Stomach smooth muscle (tissue), 2 donors: Measurements from ENCODE around the gene WDR37.

Experiments used
- H3K27ac ChIP-seq: one replicate; pipeline ENCODE4 v1.7.0; 2013; ENCODE audit warnings: mild to moderate bottlenecking, low read length, inconsistent platforms
- H3K27me3 ChIP-seq, 2 donors: one replicate each; pipeline ENCODE4 v1.7.0; 2013; ENCODE audit warnings: low read length in 2 of 2; ENCODE audit not compliant: insufficient read depth in 2 of 2, control insufficient read depth in 1 of 2
- H3K36me3 ChIP-seq, 2 donors: one replicate each; pipeline ENCODE4 v1.7.0; 2013; ENCODE audit warnings: low read length in 2 of 2; ENCODE audit not compliant: control insufficient read depth in 2 of 2, insufficient read depth in 2 of 2
- H3K4me1 ChIP-seq: one replicate; pipeline ENCODE4 v1.7.0; 2013; ENCODE audit warnings: low read length; ENCODE audit not compliant: control insufficient read depth, insufficient read depth
- H3K4me3 ChIP-seq, 2 donors: one replicate each; pipeline ENCODE4 v1.7.0; 2013; ENCODE audit warnings: low read length in 2 of 2
- H3K9ac ChIP-seq, 2 donors: one replicate each; pipeline ENCODE4 v1.7.0; 2013; ENCODE audit warnings: low read length in 2 of 2, mild to moderate bottlenecking in 1 of 2
- H3K9me3 ChIP-seq, 2 donors: one replicate each; pipeline ENCODE4 v1.7.0; 2013; ENCODE audit warnings: low read length in 2 of 2; ENCODE audit not compliant: control insufficient read depth in 2 of 2
- donor health status: healthy.
- donor health status: Pancreatic carcinoma.

WDR37 gene

DNA sequence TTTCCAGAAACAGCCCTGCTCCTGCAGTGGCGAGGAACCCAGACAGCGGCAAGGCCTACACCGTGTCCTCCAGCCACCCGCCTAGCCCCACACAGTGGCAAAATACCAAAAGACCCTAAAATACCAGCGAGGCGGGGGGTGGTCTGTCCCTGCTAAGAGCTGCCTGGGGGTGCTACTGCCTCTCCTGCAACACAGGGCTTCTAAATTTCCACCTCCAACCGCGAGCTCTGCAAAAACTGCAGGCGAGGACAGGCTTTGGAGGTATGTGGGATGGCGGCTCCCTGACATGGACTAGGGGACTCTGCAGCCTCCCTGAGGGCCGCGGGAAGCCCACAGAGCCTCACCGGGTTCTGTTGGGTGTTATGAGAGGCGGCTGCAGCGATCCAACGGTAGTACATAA, 122.3 kb downstream of the WDR37 start:
- H3K36me3 ChIP-seq: no peaks in the 10 kb centered on the region
- H3K27me3 ChIP-seq: peaks cover 0 to 7% of the 10 kb centered on the region in 2 donors
- H3K4me1 ChIP-seq: no peaks in the 10 kb centered on the region
- H3K9ac ChIP-seq: no peak overlapping the region
- H3K4me3 ChIP-seq: no peak overlapping the region
- H3K27ac ChIP-seq: no peak overlapping the region
- H3K9me3 ChIP-seq: no peaks in the 10 kb centered on the region

DNA sequence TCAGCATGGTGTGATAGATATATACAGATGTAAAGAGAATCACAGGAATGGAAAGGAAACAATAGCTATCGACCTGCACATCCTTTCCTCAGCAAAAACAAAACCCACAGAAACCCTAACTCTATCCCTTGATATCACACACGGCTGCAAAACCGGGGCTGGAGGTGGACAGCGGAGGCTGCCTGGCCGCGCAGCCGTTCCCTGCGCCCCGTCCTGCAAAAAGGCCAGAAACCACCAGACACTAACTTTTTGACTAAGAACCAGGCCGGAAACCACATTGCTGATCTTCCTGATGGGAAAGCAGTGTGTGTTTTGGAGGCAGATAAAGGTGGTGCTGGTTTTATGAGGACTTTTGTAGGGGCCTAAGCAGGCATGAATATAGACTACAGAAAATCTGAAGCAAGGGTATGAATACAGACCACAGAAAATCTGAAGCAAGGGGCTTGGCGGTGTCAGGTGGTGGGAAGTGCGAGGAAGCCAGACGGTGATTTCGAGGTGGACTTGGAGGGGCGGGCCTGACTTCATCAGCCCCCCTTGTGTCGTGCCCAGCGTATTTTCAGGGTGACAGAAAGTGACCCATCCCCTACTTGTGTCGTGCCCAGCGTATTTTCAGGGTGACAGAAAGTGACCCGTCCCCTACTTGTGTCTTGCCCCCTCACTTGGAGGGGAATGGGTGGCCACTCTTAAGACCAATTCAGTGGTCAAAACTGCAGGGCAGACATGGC, 123.3 kb downstream of the WDR37 start:
- H3K27ac ChIP-seq: no peak overlapping the region
- no peaks in the 10 kb centered on the region for H3K4me1 ChIP-seq
- no peak overlapping the region for H3K9ac ChIP-seq
- H3K9me3 ChIP-seq: no peaks in the 10 kb centered on the region
- H3K36me3 ChIP-seq: no peaks in the 10 kb centered on the region
- no peak overlapping the region for H3K4me3 ChIP-seq
- H3K27me3 ChIP-seq: peaks cover 0 to 7% of the 10 kb centered on the region in 2 donors

DNA sequence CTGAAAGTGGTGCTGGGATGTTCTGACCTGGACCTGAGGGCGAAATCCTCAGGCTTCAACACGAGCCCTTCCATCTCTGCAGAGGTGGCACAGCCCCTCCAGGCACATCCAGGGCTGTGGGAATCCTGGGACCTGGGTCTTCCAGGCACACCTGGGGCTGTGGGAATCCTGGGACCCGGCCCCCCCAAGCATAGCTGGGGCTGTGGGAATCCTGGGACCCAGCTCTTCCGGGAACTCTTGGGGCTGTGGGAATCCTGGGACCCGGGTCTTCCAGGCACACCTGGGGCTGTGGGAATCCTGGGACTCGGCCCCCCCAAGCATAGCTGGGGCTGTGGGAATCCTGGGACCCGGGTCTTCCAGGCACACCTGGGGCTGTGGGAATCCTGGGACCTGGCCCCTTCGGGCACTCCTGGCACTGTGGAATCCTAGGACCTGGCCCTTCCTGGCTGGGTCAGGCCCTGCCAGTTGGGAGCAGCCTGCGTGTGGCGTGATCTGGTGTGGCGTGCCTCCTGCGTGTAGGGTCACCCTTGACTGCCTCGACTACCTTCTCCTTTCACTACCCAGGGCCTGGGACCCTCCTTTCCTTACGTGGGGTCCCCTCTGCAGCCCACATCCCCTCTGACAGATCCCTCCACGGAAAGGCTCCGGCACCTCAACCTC, 124.0 kb downstream of the WDR37 start:
- Histone ChIP-seq H3K4me3 (no peak overlapping the region), H3K36me3 (no peaks in the 10 kb centered on the region), H3K27me3 (peaks cover 2 to 7% of the 10 kb centered on the region in 2 donors), H3K27ac (no peak overlapping the region), H3K9me3 (no peaks in the 10 kb centered on the region), H3K9ac (no peak overlapping the region), H3K4me1 (no peaks in the 10 kb centered on the region)

DNA sequence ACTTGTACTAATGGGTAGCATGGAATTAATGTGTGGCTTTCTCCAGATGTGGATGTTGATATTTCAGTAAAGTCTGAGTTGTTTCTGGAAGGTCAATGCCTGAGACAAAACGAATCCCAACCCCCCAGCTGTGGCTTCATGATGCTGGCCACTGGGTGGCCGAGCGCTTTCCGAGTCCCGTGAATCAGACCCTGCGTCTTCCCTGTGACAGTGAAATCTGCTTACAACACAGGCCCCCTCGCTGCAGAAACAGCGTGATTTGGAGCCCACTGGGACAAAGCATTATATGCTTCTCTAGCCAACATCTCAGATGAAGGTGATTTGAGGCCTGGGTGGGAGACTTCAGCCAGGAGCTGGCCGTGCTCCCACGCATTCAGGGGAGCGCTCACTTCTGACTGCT, 124.7 kb downstream of the WDR37 start:
- Histone ChIP-seq H3K9ac (no peak overlapping the region), H3K4me3 (no peak overlapping the region), H3K27ac (no peak overlapping the region)

More for the DNA sequence above, 124.7 kb downstream of the WDR37 start:
- peaks cover 3 to 7% of the 10 kb centered on the region in 2 donors for H3K27me3 ChIP-seq
- no peaks in the 10 kb centered on the region for H3K36me3 ChIP-seq
- no peaks in the 10 kb centered on the region for H3K9me3 ChIP-seq
- H3K4me1 ChIP-seq: no peaks in the 10 kb centered on the region
